Fibroblast of the conjunctiva (primary cell): ENCODE data around the gene OR52J3.

Source experiments
- DNase-seq: peaks from one replicate; pipeline ENCODE4 v3.0.0-alpha.2; 2010; ENCODE audit warnings: low read depth

Gene OR52J3

GRCh38 chr11:5096011-5096410, 49.7 kb downstream of the OR52J3 start:
- no peak for DNase-seq
